Activated CD4-positive, CD25-positive, alpha-beta regulatory T cell treated with anti-CD3 and anti-CD28 coated beads, Interleukin-2, amount 50 U/mL, for 24 hours (primary cell): ENCODE data around the gene DUSP21.
"Not testable (repeated sequence)": the region's sequence is repeated elsewhere in the genome, so short reads cannot be mapped to it uniquely, and the experiment has no call there.

Source experiments
- ATAC-seq, 2 donors: fragments of 150-1000 bp; cut with Tn5 transposase; one replicate each; pipeline ENCODE4 v1.10.0; 2021; ENCODE audit warnings: mild to moderate bottlenecking in 1 of 2, moderate library complexity in 1 of 2

DUSP21 gene

GRCh38 chrX:44876767-44877166 lies 32.9 kb downstream of the DUSP21 start:
- no peak for ATAC-seq

DNA sequence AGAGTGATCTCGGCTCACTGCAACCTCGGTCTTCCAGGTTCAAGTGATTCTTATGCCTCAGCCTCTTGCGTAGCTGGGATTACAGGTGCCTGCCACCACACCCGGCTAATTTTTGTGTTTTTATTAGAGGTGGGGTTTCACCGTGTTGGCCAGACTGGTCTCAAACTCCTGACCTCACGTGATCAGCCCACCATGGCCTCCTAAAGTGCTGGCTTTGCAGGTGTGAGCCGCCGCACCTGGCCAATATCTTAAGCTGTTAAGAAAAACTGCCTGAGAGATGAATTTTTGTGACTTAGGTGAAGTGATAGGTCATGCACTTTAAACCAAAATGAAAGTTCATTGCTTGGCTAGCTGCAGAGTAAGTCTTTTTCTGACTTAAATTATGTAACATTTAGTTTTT lies 35.0 kb downstream of the DUSP21 start:
- ATAC-seq: no peak

GRCh38 chrX:44881549-44881948 lies 37.7 kb downstream of the DUSP21 start:
- no peak for ATAC-seq

- no peak for ATAC-seq
Measured at GRCh38 chrX:44882635-44883034, 38.8 kb downstream of the DUSP21 start.

DNA sequence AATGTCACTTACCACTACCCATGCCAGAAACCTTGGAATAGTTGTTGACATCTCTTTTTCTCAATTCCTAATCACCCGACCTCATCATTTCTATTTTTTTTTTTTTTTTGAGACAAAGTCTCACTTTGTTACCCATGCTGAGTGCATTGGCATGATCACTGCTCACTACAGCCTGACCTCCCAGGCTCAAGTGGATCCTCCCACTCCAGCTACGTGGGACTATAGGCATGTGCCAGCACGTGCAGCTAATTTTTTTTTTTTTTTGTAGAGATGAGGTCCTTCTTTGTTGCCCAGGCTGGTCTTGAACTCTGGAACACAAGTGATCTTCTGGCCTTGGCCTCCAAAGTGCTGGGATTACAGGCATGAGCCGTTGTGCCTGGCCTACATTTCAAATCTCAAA lies 41.1 kb downstream of the DUSP21 start:
- ATAC-seq: no peak

DNA sequence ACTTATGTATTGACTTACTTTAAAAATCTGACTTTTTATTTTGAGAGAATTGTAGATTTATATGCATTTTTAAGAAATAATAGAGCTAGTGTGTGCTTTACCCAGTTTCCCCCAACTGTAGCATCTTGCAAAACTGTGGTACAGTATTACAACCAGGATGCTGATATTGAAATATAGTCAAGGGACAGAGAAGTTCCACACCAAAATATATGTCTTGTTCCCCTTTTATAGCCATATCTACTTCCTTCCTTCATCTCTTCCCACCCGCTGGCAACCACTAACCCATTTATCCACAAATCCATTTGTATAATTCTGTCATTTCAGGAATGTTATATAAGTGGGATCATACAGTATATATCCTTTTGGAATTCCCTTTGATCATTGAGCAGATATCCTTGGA lies 46.0 kb downstream of the DUSP21 start:
- ATAC-seq: no peak

DNA sequence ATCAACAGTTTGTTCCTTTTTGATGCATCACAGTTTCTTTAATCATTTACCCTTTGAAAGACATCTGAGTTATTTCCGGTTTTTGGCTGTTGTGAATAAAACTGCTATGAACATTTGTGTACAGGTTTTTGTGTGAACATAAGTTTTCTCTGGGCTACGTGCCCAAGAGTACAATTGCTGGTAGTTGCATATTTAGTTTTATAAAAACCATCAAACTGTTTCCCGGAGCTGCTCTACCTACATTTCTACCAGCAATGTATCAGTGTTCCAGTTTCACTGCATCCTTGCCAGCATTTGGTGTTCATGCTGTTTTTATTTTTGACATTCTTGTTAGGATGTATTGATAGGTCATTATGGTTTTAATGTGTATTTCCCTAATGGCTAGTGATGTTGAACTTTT lies 46.4 kb downstream of the DUSP21 start:
- ATAC-seq: no peak

DNA sequence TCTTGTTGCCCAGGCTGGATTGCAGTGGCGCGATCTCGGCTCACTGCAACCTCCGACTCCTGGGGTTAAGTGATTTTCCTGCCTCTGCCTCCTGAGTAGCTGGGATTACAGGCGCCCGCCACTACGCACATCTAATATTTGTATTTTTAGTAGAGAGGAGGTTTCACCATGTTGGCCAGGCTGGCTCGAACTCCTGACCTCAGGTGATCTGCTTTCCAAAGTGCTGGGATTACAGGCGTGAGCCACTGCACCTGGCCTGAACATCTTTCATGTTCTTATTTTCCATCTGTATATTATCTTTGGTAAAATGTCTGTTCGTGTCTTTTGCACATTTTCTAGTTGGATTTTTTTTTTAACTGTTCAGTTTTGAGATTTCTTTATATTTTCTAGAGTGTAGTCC lies 46.9 kb downstream of the DUSP21 start:
- not testable (repeated sequence) for ATAC-seq

- no peak for ATAC-seq
Measured at GRCh38 chrX:44891642-44892041, 47.8 kb downstream of the DUSP21 start.
